GM18511 (cell line): ENCODE measurements around the gene SERPINA1.

Experiments
- ATAC-seq: cut with Tn5 transposase; IDR thresholded peaks from one replicate; pipeline ENCODE4 v1.9.1; 2021; ENCODE audit warnings: mild to moderate bottlenecking, moderate library complexity; ENCODE audit not compliant: unreplicated experiment

Gene SERPINA1

DNA sequence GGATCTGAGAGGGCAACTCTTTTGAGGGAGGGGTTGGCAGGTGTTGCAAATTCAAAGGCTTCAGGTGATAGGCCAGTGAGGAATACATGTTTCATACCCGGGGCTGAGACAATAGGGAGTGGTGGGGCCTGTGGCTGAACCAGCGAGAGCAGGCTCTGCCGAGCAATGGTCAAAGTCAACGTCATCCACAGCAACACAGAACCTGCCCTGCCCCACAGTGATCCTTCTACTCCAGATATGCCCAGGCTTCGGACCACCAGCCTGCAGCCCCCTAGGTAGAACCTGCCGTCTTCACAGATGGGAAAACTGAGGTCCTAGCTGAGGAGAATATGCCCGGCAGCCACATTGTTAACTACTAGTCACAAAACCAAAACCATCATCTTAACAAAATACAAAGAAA lies 4.1 kb downstream of the SERPINA1 start:
- no peak for ATAC-seq

DNA sequence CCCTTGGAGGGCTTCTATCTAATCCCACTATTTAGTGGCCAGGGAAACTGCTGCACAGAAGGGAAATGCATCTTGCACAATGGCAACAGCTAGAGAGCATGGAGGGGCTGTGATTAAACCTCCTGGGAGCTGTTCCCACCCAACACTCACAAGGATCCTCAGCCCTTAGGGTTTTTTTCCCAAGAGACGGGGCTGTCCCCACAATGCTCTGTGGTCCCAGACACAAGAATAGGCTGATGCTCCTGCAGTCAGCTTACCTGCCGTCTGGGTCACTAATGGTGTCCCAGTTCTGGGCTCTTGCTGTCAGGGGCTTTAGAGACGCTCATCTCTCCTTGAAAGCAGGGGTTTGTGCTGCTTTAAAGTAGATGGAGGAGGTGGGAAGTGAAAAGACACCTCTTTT lies 4.6 kb downstream of the SERPINA1 start:
- no peak for ATAC-seq

DNA sequence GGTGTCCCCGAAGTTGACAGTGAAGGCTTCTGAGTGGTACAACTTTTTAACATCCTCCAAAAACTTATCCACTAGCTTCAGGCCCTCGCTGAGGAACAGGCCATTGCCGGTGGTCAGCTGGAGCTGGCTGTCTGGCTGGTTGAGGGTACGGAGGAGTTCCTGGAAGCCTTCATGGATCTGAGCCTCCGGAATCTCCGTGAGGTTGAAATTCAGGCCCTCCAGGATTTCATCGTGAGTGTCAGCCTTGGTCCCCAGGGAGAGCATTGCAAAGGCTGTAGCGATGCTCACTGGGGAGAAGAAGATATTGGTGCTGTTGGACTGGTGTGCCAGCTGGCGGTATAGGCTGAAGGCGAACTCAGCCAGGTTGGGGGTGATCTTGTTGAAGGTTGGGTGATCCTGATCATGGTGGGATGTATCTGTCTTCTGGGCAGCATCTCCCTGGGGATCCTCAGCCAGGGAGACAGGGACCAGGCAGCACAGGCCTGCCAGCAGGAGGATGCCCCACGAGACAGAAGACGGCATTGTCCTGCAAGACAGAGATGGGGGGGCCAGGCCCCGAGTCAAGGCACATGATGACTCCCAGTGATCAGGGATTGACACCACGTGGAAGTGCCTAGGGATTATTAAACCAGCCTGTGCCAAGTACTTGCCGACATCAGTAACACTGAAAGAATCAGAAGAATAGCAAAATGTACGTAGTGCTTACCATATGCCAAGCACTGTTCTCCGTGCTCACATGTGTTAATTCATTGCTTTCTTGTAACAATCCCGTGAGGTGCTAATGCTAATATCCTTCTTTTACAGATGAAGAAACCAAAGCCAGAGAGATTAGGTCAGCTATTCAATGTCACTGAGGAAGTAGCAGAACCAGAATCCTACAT lies 5.4 kb downstream of the SERPINA1 start:
- ATAC-seq: no peak

DNA sequence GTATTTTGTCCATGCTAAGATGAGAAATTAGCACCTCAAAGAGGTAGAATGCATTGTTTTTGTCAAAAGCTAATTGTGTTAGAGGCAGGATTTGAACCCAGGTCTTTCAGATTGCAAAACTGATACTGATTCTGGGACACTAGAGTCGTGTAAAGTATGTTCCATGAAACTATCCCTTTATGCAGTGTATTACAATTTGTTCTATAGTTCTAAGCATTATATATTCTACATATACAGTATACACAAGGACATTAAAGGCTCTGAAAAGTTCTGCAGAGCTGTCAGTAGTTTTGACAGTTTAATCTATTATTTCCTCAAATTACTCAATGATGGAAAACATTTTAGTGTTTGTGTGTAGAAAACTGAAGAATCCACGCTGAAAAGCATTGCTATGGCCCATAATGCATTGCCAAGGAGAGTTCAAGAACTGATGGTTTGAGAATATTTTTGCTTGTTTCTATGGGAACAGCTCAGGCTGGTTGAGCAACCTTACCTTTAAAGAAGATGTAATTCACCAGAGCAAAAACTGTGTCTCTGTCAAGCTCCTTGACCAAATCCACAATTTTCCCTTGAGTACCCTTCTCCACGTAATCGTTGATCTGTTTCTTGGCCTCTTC lies 6.2 kb downstream of the SERPINA1 start:
- no peak for ATAC-seq

DNA sequence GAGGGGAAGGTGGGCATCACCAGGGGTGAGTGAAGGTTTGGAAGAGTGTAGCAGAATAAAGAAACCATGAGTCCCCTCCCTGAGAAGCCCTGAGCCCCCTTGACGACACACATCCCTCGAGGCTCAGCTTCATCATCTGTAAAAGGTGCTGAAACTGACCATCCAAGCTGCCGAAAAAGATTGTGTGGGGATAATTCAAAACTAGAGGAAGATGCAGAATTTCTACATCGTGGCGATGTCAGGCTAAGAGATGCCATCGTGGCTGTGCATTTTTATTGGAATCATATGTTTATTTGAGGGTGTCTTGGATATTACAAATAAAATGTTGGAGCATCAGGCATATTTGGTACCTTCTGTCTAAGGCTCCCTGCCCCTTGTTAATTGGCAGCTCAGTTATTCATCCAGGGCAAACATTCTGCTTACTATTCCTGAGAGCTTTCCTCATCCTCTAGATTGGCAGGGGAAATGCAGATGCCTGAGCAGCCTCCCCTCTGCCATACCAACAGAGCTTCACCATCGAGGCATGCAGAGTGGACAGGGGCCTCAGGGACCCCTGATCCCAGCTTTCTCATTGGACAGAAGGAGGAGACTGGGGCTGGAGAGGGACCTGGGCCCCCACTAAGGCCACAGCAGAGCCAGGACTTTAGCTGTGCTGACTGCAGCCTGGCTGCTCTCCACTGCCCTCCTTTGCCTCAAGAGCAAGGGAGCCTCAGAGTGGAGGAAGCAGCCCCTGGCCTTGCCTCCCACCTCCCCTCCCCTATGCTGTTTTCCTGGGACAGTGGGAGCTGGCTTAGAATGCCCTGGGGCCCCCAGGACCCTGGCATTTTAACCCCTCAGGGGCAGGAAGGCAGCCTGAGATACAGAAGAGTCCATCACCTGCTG lies 7.0 kb downstream of the SERPINA1 start:
- no peak for ATAC-seq

DNA sequence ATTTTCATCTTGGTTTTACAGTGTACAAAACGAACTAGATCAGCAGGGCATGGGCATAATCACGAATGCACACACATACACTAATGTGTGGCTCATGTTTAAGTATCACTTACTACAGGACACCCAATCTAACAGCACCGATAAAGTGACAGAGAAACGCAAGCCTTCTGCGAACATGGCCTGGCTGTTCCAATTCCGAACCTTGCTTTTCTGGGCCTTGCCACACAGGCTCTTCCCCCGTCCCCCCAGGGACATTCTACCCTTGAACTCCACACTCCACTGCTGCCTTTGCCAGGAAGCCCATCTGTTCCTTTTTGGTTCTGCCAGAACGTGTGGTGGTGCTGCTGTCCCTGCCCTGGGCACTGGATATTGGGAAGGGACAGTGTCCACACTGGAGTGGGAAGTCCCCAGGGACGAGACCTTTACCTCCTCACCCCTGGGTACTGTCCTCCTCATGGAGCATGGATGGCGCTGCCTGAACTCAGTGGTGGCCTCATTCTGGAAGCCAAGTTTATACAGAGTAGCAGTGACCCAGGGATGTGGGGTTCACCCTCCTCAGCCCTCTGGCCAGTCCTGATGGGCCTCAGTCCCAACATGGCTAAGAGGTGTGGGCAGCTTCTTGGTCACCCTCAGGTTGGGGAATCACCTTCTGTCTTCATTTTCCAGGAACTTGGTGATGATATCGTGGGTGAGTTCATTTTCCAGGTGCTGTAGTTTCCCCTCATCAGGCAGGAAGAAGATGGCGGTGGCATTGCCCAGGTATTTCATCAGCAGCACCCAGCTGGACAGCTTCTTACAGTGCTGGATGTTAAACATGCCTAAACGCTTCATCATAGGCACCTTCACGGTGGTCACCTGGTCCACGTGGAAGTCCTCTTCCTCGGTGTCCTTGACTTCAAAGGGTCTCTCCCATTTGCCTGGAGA lies 7.9 kb downstream of the SERPINA1 start:
- ATAC-seq: no peak

DNA sequence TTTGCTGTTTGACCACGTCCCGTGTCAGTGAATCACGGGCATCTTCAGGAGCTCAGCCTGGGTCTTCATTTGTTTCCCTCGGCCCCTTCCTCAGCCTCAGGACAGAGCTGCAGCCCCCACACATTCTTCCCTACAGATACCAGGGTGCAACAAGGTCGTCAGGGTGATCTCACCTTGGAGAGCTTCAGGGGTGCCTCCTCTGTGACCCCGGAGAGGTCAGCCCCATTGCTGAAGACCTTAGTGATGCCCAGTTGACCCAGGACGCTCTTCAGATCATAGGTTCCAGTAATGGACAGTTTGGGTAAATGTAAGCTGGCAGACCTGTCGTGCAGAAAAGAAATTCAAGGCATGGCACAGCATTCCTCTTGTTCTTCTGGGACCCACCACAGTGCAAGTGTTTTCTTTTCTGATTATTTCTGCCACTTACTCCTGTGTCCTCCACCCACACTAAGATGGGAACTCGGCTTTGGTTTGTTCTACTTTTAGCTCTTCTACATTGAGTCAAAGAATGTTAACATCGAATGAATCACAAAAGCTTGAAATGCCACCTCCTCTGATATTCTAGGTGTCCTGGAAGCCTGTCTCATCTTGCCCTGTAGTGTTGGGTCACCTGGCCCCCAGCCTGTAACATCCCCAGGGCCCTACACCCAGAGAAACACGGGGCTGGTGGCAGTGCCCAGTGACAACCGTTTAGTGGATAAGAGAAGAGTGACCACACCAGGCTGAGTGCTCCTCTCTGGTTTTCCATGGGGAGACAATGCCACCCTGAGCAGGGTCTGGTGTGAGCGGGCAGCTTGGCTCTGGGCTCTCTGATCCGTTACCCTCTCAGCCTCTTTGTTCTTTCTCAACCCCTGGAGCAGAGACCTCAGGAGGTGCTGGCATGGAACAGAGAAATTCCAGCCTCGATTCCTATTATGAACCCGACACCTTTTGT lies 8.8 kb downstream of the SERPINA1 start:
- no peak for ATAC-seq

DNA sequence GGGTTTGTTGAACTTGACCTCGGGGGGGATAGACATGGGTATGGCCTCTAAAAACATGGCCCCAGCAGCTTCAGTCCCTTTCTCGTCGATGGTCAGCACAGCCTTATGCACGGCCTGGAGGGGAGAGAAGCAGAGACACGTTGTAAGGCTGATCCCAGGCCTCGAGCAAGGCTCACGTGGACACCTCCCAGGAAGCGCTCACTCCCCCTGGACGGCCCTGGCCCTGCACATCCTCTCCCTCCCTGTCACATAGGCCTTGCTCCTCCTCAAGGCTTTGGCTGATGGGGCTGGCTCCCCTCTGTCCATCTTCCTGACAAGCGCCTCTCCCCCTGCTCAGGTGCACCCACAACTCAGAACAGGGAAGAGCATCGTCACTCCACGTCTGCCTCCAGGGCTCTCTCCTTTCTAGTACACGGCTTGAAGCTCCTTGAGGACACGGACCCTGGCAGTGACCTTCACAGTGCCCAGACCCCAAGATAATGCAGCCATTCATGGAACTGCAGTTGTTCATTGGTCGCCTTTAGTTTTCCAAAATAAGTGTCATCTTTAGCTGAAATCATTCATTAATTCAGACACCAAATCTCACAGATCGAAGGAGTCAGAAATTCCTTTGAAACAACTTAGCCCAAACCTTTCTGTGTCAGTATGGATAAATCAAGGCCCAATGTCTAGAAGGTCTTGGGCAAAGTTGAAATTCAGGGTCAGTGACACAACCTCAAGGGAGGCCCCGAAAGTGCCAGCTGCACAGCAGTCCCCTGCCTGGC lies 9.7 kb downstream of the SERPINA1 start:
- no peak for ATAC-seq

DNA sequence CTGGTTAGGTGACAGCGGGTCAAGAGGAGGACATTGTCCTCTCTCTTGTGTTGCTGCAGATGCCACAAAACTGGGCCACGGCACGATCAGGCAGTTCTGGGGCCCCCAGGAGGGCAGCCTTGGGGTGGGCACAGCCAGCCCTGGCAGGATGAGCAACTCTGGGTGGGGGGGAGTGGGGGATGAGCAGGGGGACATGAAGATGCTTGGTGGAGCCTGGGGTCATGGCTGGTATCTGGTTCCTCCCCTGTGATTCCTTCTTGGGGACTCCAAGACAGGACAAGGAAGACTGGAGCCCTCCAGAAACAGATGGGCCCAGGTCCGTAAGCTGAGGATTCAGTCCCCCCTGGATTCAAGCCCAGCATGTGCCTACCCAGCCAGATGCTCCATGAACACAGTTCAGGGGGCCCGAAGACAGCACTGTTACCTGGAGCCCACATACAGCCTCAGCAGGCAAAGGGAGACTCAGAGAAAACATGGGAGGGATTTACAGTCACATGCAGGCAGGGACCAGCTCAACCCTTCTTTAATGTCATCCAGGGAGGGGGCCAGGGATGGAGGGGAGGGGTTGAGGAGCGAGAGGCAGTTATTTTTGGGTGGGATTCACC lies 10.4 kb downstream of the SERPINA1 start:
- no peak for ATAC-seq

DNA sequence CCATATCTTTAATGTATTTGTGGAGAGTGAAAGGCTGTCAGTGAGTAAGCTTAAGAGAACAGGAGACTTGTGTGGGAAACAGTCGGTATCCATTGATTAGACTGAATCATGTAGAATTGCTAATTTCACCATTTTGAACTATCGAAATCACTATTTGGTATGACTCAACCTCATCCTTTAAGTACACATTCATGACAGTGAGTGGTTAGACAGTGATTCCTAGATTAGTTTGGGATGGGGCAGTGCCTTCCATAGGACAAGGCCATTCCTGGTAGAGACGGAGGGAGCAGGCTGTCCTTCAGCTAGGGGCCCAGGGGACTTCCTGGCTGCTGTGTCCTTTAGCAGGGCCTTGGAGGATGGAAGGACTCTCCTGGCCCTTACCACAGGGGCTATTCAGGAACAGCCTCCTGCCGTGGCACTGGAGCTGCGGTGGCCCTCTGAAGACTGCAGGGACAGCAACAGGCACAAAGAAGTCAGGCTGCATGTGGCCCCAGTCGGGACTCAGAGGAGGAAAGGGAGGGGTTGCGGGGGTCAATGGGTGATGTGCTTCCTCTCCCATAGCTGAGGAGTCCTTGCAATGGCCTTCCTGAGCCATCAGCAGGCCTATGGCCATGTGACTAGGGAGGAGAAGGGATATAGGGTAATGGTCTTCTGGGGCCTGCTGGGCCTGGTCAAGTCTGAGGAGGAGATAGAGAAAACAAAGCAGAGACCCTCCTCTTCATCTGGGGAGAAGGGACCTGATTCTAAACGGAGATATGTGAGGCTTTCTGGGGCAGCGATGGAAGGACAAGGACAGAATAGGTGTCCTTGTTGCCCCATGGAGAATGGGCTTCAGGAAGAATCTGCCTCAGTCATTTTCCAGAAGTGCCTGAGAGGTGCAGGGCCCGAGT lies 11.2 kb downstream of the SERPINA1 start:
- ATAC-seq: no peak

DNA sequence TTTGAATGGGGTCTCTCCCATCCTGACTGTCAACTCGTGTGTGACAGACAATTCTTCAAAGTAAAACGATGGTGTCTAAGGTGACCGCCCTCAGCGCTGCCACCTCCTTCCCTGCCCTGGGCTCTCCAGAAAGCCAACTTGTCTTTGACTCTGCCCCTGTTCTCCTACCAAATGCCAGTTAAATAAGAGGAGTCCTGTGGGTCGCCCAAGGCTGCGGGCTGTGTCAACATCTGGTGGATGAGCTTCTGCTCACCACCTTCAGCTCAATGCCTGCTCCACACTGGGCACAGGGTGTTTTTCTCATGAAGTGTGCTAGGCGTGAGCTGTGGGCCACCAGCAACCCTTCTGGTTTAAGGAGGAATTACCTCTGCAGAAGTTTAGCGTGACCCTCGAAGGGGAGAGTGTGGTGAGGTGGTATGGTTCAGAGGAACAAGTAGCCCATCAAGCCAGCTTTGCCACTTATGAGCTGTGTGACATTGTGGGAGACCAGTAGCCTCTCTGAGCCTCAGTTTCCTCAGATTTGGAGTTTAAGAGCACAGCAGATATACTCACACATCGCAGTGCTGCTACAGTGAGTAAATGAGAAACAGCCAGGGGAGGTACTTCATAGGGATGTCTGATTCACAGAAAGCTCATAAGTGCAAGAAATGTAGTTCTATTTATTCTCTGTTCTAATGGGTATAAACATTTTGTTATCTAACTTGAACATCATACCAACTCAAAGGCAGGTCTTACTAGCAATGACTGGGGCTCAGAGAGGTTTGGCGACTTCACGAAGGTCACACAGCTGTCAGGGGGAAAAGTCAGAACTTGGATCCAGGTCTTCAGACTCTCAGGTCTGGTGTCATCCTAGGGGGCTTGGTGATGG lies 12.1 kb downstream of the SERPINA1 start:
- no peak for ATAC-seq

DNA sequence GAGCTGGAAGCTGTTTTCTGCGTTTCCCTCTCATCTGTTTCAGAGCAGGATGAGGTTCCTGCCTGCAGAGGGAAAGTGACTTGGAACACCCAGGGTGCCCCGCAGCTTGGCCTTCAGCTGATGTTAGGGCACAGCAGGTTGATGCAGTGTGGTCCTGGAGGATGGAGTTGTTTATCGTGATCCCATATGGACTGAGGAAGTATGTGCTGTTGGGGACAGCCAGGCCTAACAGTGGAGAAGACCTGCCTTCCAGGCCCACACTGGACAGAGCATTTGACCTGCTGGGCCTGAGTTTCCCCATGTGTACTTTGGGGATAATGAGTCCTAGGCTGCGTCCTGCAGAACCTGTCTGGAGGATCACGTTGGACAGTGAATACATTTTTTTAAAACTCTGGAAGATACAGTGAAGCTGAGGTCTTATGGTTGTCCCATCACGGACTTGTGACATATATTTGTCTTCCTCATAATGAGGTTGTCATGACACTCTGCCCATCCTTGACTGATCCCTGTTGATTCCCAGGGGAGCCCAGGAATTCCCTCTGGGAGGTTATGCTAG lies 12.8 kb downstream of the SERPINA1 start:
- no peak for ATAC-seq

DNA sequence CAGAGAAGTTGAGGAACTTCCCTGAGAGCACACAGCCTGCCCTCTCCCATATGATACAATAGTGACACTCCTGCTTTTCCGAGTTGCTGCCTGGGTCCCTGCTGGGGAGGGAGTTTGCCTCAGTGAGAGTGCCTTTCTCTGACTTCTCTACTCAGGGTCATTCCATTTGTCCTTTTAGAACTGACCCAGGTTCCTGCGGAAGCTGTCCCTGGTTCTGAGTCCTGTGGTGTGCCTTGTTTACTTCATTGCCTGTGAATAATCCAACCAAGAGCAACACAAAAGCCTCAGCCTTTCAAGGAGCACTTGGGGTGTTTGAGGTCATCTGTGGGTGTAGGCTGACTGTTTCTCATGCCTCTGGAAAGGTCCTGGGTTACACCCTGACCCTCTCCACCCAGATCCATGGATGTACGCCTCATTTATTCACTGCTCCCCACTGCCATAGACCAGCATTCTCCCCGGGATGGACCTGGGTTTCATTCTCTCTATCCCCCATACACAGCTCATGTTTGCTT lies 13.6 kb downstream of the SERPINA1 start:
- ATAC-seq: no peak

DNA sequence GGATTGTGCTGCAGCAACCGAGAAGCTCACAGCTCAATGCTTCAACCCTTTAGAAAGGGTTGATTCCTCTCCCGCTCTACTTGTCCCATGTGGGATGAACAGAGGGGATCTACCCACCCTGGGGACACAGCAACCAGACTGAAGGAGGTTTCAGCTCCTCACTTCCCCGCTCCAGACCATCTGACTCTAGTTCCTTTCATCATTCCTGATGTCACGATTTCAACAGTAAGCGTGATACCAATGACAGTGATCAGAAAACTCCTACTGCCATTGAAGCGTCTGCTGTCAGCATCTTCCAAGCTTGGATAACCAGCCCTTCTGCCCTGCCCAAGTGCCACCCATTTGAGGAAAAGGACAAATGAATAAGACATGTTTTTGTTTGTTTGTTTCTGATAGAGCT lies 14.3 kb downstream of the SERPINA1 start:
- no peak for ATAC-seq

DNA sequence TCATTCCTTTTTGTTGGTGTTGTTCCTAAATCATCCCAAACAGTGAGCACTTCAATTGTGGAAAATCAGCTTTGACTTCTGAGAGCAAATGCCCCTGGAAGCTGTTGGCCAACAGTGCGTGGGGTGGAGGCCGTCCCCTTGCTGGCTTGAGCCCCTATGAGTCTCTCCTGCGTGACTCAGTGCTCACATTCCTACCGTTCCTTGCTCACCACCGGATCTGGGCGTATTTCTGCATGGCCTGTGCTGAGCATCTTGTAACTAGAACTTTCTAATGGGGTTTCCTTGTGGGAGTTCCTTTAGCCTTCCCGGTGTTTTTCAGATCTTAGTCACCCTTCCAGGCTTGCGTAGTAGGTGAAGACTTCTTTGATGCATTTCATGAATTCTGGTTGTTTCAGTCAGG lies 14.7 kb downstream of the SERPINA1 start:
- ATAC-seq: no peak
